Fibroblast of pulmonary artery (primary cell): ENCODE results near the gene DAO.

Experiments
- DNase-seq: peaks from one replicate; pipeline ENCODE4 v3.0.0-alpha.2; 2010; ENCODE audit warnings: low read depth
- H3K4me3 ChIP-seq: replicated peaks from 2 replicates; pipeline ENCODE4 v1.5.1; 2011; ENCODE audit warnings: low read depth, mild to moderate bottlenecking, control low read depth, low read length, moderate library complexity
- CTCF ChIP-seq: IDR thresholded peaks from 2 replicates; pipeline ENCODE4 v1.5.1; 2011; ENCODE audit warnings: mild to moderate bottlenecking, control low read depth, low read length, inconsistent platforms; ENCODE audit errors: missing control alignments

Gene DAO

GRCh38 chr12:108933949-108934348, 54.1 kb downstream of the DAO start:
- DNase-seq: peak; percentile 26
- no peak overlapping the region for H3K4me3 ChIP-seq
- TF ChIP-seq CTCF: no peak

DNA sequence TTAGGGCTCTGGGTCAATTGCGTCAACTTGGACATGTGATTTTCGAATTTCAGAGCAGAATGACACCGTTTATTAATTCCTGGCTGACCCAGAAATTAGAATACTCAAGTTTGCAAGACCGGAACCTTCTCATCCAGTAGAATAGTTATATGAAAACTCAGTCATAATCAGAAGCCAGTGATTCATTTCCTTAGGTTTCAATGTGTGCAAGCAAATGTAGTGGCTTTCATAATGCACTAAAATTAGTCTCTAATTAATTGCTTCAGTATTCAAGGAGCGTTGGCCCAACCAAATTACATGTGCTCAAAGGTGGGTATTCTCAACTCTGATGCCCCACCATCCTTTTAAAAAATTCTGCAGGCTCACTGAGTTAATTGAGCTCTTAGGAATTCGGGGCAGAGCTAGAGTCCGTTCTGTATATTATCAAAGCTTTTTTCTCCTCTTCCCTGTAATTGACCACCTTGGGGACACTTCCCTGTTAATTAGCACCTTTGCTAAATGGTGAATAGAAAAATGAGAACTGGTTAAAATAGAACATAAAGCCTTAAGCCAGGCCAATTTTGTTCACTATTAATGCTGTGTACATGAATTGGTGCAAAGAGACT, 55.4 kb downstream of the DAO start:
- TF ChIP-seq CTCF: no peak
- no peak for DNase-seq

GRCh38 chr12:108938247-108938924, 58.5 kb downstream of the DAO start:
- no peak overlapping the region for H3K4me3 ChIP-seq
- TF ChIP-seq CTCF: no peak
- no peak for DNase-seq

More for the DNA sequence above, 55.4 kb downstream of the DAO start:
- no peak overlapping the region for H3K4me3 ChIP-seq

- peak; percentile 27 for DNase-seq
- H3K4me3 ChIP-seq: no peak overlapping the region
- no peak for TF ChIP-seq CTCF
Observed at GRCh38 chr12:108939594-108939993, 59.7 kb downstream of the DAO start.

DNA sequence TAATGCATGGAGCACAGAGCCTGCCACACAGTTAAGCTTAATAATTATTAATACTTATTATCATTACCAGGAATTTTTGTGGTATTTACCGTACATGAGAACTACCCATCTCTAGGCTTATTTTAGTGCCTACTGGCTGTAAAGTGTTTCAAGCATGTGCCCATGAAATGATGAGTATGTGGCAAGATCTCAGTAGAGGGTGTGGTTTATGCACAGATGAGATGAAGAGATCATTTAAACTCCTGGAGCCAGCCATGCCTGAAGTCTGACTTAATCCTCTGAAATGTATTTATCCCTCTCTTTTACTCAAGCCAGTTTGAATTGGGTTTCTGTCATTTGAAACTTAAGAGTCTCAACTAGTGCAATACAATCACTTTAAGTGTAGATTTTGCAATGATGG, 60.2 kb downstream of the DAO start:
- no peak overlapping the region for H3K4me3 ChIP-seq
- no peak for TF ChIP-seq CTCF
- DNase-seq: no peak

GRCh38 chr12:108947097-108947496, 67.2 kb downstream of the DAO start:
- TF ChIP-seq CTCF: no peak
- no peak overlapping the region for H3K4me3 ChIP-seq
- DNase-seq: no peak

GRCh38 chr12:108948367-108948766, 68.5 kb downstream of the DAO start:
- no peak overlapping the region for H3K4me3 ChIP-seq
- TF ChIP-seq CTCF: no peak
- no peak for DNase-seq
